Subcutaneous abdominal adipose tissue (tissue), 5 donors: ENCODE measurements around the gene PPP1R27.

Experiments
- H3K27ac ChIP-seq: one replicate; pipeline ENCODE4 v1.7.0; 2013; ENCODE audit warnings: low read depth, mild to moderate bottlenecking, inconsistent platforms, low read length, moderate library complexity
- H3K27me3 ChIP-seq, 5 donors: one replicate each; pipeline ENCODE4 v1.7.0; 2013; ENCODE audit warnings: low read length in 5 of 5, inconsistent platforms in 1 of 5; ENCODE audit not compliant: control insufficient read depth in 5 of 5, insufficient read depth in 4 of 5
- H3K36me3 ChIP-seq, 5 donors: one replicate each; pipeline ENCODE4 v1.7.0; 2013; ENCODE audit warnings: low read length in 5 of 5; ENCODE audit not compliant: control insufficient read depth in 5 of 5, insufficient read depth in 5 of 5
- H3K4me1 ChIP-seq, 5 donors: one replicate each; pipeline ENCODE4 v1.7.0; 2013; ENCODE audit warnings: low read length in 5 of 5, mild to moderate bottlenecking in 3 of 5, moderate library complexity in 1 of 5; ENCODE audit not compliant: control insufficient read depth in 5 of 5, insufficient read depth in 5 of 5
- H3K4me3 ChIP-seq, 5 donors: one replicate each; pipeline ENCODE4 v1.7.0; 2013; ENCODE audit warnings: low read length in 5 of 5, low read depth in 1 of 5
- H3K9ac ChIP-seq, 5 donors: one replicate each; pipeline ENCODE4 v1.7.0; 2013; ENCODE audit warnings: low read length in 5 of 5, mild to moderate bottlenecking in 4 of 5, moderate library complexity in 3 of 5
- H3K9me3 ChIP-seq, 5 donors: one replicate each; pipeline ENCODE4 v1.7.0; 2013; ENCODE audit warnings: low read length in 5 of 5; ENCODE audit not compliant: control insufficient read depth in 5 of 5
- donor health status: healthy.
- donor health status: healthy.
- donor health status: healthy.
- donor health status: healthy.
- donor health status: healthy.

Gene PPP1R27

DNA sequence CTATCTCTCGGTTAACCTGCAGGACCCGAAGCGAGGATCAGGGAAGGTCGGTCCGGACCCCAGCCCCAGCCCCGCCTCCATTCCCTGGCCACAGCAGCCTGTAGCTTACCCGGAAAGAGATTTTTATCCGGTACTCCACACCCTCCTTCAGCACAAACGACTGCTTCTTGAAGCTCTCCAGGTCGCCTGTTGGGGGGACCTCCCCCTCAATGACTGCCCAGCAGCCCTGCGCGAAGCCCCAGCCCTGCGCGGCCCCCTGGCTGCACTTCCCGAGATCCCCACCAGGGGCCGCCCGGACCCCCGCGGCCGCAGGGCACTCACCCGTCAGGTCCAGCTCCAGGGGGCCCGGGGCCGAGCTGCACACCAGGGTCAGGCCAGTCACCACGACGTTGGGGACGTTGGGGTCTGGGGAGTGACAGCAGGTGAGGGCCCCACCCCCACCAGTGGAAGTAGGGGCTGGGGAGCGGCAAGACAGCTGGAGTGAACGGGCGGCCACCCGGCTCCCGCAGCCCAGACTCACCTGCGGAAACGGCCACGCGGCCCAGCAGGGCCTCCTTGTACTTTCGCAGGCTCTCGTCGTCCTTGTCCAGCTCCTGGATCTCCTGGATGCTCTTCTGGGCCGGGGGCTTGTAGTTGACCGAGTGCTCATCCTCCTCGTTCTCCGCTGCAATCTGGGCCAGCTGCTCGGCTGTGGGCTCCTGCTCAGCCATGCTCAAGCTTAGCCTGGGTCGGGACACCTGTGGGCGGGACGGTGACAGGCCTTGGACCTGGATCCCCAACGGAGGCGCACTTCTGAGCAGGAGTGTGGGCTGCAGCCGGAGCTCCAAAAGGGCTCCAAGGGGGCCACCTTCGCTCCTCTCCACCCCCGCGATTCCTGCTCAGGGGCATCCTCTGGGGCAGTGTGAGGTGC lies 34.6 kb upstream of the PPP1R27 start:
- peak overlapping the region; percentile 75 to 91 (median 87) for H3K4me3 ChIP-seq
- peaks cover 0 to 54% (median 44%) of the 10 kb centered on the region in 5 donors for H3K4me1 ChIP-seq
- H3K27ac ChIP-seq: peak overlapping the region; percentile 94
- peaks cover 0 to 29% (median 25%) of the 10 kb centered on the region in 5 donors for H3K36me3 ChIP-seq
- peak overlapping the region in 4 of 5 donors; percentile 84 to 97 (median 94) for H3K9ac ChIP-seq
- H3K9me3 ChIP-seq: no peaks in the 10 kb centered on the region
- no peaks in the 10 kb centered on the region for H3K27me3 ChIP-seq

DNA sequence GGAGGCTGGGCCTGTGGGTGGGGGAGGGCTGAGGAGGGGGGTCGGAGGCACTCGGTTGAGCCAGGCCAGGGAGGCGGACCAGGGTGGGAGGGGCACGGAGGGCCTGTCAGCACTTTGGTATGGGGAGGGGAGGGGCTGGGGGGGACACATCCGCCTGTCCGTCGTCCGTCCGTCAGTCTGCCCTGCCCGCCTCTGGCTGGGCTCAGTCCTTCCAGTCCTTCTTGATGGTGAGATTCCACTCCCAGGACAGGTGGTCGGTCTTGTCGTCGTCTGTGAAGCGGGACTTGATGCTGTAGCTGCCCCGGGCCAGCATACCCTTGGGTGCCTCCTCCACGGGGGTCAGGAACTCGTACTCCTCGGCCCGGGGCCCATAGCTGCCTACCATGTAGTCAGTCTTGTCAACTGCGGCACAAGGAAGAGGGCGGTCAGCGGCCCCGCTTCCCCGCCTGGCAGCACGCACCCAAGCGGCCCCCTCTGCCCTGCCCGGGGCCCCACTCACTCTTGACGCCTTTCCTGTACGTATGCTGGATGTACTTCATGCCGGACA lies 33.9 kb upstream of the PPP1R27 start:
- Histone ChIP-seq H3K4me3 (no peak overlapping the region), H3K9me3 (no peaks in the 10 kb centered on the region), H3K9ac (no peak overlapping the region), H3K27ac (peak overlapping the region; percentile 94), H3K27me3 (no peaks in the 10 kb centered on the region), H3K4me1 (peaks cover 0 to 54% (median 44%) of the 10 kb centered on the region in 5 donors), H3K36me3 (peaks cover 0 to 31% (median 25%) of the 10 kb centered on the region in 5 donors)

DNA sequence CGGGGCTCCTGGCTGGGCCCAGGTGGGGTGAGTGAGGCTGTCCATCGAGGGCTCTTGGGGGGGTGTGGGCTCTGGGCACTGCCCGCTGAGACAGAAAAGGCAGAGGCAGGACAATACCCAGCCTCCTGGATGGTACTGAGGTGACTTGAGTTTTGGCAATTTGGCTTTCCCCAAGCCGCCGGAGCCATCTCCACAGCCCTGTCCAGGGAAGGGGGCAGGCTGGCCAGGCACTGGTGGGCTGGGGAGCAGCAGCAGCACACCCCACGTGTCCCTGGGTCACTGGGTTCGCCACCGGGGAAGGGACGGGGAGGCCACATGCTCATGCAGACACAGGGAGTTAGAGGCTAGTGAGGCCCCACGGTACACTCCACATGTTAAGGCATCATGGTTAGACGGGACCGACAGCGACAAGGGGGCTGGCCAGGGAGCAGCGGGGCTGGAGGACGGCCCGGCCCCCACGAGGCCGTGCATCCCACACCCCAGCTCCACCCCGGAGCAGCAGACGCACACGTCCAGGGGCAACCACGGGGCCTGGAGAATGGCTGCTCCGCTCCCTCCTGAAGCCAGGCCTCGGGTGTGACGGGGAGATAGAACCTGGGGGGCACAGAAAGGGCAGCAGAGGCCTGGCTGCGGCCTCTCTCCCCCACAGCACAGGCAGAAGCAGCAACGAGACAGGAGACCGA lies 33.3 kb upstream of the PPP1R27 start:
- peaks cover 0 to 54% (median 44%) of the 10 kb centered on the region in 5 donors for H3K4me1 ChIP-seq
- no peaks in the 10 kb centered on the region for H3K27me3 ChIP-seq
- H3K4me3 ChIP-seq: no peak overlapping the region
- peaks cover 0 to 36% (median 26%) of the 10 kb centered on the region in 5 donors for H3K36me3 ChIP-seq
- H3K27ac ChIP-seq: peak overlapping the region; percentile 16
- no peaks in the 10 kb centered on the region for H3K9me3 ChIP-seq
- H3K9ac ChIP-seq: peak overlapping the region in 1 of 5 donors; percentile 32

DNA sequence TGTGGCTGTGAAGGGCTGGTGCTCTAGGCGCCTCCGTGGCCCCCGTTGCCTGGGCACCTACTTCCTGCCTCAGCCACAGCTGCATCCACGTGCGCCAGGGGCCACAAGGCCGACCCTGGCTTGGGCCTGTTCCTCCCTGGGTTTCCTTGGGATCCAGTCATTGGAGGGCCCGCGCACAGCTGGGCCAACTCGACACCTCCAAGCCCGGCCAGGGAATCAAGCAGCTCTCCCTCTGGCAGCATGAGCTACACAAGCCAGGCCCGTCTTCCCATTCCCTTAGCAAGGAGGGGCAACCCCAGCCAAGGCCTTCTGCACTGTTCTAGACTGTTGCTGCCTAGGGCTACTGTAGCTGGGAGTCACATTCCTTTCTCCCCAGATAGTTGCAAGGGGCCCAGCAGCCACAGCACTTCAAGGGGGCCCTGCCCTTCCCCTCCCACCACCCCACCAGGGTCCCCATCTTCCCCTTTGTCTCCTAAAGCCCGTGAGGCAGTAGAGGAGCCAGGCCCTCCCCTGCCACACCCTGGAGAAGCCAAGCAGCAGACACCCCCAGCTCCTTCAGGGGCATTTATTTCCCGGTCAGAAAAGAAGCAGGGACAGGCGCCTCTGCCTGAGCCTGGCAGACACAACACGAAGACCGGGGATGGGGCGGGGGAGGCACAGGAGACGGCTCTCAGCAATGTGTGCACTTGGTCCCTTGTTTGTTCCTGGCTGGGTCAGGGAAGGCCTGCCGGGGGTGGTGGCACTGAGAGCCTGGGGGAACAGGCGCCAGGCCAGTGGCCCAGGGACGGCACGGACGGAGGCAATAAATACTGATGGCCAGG lies 32.5 kb upstream of the PPP1R27 start:
- Histone ChIP-seq H3K36me3 (peaks cover 0 to 37% (median 26%) of the 10 kb centered on the region in 5 donors), H3K9ac (peak overlapping the region in 1 of 5 donors; percentile 32), H3K9me3 (no peaks in the 10 kb centered on the region), H3K4me3 (no peak overlapping the region), H3K4me1 (peaks cover 0 to 54% (median 44%) of the 10 kb centered on the region in 5 donors), H3K27ac (peak overlapping the region; percentile 16), H3K27me3 (no peaks in the 10 kb centered on the region)

DNA sequence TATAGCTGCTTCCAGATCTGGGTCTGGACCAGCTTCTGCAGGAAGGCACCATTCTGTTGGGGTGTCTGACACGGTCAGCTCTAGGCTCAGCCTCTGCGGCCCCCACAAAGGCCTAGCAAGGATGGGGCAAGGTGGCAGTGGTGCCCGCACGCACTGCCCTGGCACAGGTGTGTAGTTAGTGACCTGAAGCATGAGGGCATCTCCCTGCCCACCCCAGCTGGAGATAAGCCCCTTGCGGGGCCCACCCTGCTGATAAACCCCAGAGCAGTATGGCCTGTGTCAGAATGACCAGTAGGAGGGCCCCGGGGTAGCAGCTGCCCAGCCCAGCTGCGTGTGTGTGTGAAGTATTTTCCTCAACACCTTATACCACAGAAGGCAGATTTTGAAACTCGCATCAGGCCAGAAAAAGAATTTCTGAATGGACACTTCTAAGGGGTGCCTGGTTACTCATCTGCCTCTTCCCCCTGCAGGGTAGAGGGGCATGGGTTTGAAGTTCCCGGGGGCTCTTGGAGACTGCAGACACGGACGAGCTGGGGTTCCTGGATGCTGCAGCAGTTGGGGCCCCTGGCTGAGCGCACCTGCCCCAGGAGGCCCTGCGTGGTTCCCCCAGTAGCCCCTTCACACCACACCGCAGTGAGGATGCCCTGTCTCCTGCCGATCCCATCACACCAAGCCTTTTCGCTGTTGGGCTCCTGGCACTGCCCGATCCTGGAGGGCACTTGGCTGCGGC lies 31.8 kb upstream of the PPP1R27 start:
- Histone ChIP-seq H3K36me3 (peaks cover 0 to 37% (median 26%) of the 10 kb centered on the region in 5 donors), H3K9ac (peak overlapping the region in 1 of 5 donors; percentile 7), H3K27ac (peak overlapping the region; percentile 16), H3K27me3 (no peaks in the 10 kb centered on the region), H3K4me3 (no peak overlapping the region), H3K4me1 (peaks cover 0 to 54% (median 42%) of the 10 kb centered on the region in 5 donors), H3K9me3 (no peaks in the 10 kb centered on the region)

DNA sequence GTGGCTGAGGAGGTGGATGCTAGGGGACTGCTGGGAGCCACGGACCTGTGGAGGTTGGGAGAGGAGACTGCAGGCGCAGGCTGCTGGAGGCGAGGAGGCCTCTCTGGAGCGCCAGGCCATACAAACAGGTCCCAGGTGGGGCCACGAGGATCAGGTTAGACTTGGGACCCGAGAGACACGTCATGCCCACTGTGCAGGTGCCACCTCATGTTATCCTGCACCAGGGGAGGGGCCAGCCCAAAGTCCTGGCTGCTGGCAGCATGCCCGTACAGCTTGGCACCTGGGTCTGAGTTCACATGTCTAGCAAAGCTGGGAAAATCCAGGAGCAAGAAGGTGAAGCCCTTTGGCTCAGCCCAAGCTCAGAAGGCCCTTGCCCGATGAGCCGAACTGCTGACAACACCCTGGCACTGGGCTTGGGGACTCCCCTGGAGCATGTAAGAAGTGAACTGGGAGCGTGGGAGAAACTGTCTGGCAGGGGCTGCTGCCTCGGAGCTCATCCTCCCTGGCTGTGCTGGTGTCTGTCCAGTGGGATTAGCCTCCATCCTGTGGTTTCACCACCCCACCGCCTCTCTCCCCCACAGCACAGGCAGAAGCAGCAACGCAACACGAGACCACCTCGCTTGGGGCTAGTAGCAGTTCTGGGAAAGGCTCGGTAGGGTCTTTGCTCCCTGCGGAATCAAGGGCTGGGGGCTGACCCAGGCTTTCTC lies 31.0 kb upstream of the PPP1R27 start:
- H3K4me3 ChIP-seq: no peak overlapping the region
- peaks cover 0 to 37% (median 26%) of the 10 kb centered on the region in 5 donors for H3K36me3 ChIP-seq
- H3K9me3 ChIP-seq: no peaks in the 10 kb centered on the region
- peaks cover 3 to 54% (median 43%) of the 10 kb centered on the region in 5 donors for H3K4me1 ChIP-seq
- peak overlapping the region in 1 of 5 donors; percentile 7 for H3K9ac ChIP-seq
- H3K27me3 ChIP-seq: no peaks in the 10 kb centered on the region
- H3K27ac ChIP-seq: no peak overlapping the region

DNA sequence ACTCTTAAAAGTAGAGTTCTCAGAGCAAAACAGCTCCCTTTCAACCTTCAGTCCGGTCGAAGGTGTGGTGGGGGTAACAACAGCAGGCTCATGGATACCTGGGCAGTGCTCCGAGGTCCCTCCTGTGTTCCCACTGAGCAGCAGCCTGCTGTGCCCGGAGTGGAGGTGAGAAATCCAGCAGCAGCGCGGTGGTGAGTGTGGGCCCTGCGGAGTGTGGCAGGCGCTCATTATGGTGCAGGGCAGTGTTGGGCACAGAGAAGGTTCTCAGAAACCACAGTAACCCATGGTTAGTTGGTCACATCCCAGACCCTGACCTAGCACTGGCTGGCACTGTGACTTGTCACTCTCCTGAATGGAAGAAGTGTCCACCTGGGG lies 30.5 kb upstream of the PPP1R27 start:
- H3K27ac ChIP-seq: no peak overlapping the region
- H3K9ac ChIP-seq: no peak overlapping the region
- no peaks in the 10 kb centered on the region for H3K9me3 ChIP-seq
- no peak overlapping the region for H3K4me3 ChIP-seq
- H3K27me3 ChIP-seq: no peaks in the 10 kb centered on the region
- peaks cover 3 to 52% (median 42%) of the 10 kb centered on the region in 5 donors for H3K4me1 ChIP-seq
- peaks cover 0 to 37% (median 26%) of the 10 kb centered on the region in 5 donors for H3K36me3 ChIP-seq

DNA sequence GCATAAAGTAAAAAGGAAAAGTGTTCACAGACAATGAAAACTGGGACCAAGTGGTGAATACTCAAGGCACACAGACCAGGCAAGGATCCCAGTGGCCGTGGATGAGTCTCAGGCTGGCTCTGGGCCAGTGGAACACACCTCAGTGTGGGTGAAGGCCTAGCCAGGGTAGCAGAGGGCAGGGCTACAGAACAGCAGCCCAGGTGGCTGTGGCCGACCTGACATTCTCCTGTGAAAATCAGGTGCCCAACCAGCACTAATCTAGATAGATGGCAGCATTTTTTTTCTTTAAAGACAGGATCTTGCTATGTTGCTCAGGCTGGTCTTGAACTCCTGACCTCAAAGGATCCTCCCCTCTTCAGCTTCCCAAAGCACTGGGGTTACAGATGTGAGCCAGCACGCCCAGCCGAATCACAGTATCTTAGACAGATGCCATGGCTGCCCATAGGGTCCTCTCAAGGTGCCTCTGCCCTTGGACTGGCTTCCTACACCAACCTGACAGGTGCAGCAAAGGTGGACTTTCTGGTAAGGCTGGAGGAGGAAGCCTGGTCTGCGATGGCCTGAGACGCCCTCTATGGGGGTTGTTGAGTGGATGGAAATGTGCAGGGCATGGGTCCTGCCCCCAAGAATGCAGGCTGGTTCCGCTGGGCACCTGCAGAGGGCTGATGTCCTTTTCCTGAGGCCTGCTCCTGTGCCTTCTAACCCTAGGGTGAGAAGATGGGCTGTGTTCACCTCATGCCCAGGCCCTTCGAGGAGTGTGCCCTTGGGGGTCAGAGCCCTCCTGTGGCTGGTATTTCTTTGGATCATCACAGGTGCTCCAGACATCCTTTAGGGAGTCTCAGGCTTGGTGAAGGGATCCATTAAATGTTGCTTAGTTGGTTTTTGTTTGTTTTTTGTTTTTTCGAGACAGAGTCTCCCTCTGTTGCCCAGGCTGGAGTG lies 29.3 kb upstream of the PPP1R27 start:
- H3K4me3 ChIP-seq: no peak overlapping the region
- H3K9ac ChIP-seq: peak overlapping the region in 1 of 5 donors; percentile 54
- peaks cover 0 to 31% (median 17%) of the 10 kb centered on the region in 5 donors for H3K36me3 ChIP-seq

More for the DNA sequence above, 29.3 kb upstream of the PPP1R27 start:
- H3K9me3 ChIP-seq: no peaks in the 10 kb centered on the region
- peaks cover 7 to 49% (median 38%) of the 10 kb centered on the region in 5 donors for H3K4me1 ChIP-seq
- no peaks in the 10 kb centered on the region for H3K27me3 ChIP-seq
- H3K27ac ChIP-seq: peak overlapping the region; percentile 13
